Choroid plexus epithelial cell (primary cell): ENCODE data around the gene IGFBP5.

Source experiments
- DNase-seq: peaks from one replicate; pipeline ENCODE4 v3.0.0-alpha.2; 2010; ENCODE audit warnings: low read depth
- H3K4me3 ChIP-seq: 2 replicates; pipeline ENCODE4 v1.5.1; 2011; ENCODE audit warnings: low read depth, mild to moderate bottlenecking, control low read depth, low read length, moderate library complexity
- TF ChIP-seq, protein P1 (sequence below): conservative IDR thresholded peaks from 2 replicates; pipeline ENCODE4 v1.5.1; 2011; ENCODE audit warnings: low read depth, mild to moderate bottlenecking, control low read depth, inconsistent platforms, low read length, moderate library complexity

IGFBP5 gene

DNA sequence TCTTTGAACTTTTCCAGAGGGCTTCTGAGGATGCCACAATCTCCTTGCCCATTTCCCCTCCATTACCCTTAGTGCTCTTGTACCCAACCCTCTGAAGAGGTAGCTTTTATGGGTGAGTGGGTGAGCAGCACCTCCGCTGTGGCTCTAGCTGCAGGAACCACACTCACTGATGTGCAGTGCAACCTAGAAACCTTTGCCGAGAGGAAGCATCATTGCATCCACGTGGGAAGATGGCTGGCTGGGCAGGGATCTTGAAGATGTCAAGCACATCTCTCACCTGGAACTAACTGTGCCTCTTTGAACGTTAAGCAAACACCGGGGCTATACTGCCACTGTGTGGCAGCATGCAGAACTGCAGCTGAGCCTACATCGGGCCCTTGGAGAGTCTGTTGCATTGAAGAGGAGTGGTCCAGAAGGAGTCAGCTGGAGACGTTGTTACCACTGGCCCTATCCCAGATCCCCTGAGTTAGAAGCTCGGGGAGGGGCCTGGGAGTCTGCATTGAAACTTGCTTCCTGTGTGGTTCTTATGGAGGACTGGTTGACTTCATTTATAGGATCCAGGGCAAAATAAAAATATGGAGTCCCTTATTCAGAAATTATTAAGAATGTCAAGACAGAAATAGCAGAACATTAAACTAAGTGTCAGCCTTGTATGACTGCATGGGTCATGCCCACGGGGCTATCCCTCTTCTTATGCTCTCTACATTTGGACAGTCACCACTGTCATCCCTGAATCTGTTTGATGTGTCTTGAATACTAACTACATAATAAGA is 28.7 kb downstream of the IGFBP5 start:
- TF ChIP-seq, protein P1, sequence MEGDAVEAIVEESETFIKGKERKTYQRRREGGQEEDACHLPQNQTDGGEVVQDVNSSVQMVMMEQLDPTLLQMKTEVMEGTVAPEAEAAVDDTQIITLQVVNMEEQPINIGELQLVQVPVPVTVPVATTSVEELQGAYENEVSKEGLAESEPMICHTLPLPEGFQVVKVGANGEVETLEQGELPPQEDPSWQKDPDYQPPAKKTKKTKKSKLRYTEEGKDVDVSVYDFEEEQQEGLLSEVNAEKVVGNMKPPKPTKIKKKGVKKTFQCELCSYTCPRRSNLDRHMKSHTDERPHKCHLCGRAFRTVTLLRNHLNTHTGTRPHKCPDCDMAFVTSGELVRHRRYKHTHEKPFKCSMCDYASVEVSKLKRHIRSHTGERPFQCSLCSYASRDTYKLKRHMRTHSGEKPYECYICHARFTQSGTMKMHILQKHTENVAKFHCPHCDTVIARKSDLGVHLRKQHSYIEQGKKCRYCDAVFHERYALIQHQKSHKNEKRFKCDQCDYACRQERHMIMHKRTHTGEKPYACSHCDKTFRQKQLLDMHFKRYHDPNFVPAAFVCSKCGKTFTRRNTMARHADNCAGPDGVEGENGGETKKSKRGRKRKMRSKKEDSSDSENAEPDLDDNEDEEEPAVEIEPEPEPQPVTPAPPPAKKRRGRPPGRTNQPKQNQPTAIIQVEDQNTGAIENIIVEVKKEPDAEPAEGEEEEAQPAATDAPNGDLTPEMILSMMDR, result peak; percentile 100
- H3K4me3 ChIP-seq, result no peak overlapping the region
- DNase-seq, result peak; percentile 83

DNA sequence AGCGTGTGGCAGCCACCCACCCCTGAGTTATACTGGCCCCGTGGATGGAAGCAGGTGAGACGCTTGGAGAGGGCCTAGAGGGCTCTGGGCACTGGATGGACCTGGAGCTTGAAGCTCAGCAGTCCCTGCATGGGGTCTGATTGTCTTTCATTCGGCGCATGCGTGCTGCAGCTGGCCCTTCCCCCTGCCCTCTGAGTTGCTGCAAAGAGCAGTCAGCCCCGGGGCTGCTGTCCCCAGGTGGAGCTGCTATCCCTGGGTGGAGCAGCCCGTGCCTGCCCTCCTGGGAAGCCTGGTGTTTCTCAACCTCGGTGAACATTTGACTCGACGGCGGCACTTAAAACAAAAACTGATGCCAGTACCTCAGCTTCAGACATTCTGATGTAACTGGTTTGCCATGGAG is 29.6 kb downstream of the IGFBP5 start:
- no peak overlapping the region for H3K4me3 ChIP-seq
- TF ChIP-seq, protein P1, result no peak
- peak; percentile 65 for DNase-seq

DNA sequence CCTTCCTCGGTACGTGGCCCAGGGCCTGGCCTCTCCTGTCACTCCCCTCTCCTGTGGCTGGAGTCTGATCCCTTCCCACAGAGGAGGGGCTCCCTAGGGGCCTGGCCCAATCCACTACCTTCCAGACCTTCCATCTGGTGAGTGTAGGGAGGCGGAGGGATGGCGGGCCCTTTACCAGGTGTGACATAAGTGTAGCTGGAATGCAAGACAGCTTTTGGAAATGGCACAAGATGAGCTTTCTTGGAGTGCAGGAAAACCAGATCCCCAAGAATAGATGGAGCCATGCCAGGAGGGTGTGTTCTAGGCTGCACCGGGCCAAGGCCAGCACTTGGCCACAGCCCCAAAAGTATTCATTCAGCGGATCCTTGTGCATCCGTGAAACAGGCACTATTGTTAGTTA is 30.1 kb downstream of the IGFBP5 start:
- no peak overlapping the region for H3K4me3 ChIP-seq
- TF ChIP-seq, protein P1, result no peak

DNA sequence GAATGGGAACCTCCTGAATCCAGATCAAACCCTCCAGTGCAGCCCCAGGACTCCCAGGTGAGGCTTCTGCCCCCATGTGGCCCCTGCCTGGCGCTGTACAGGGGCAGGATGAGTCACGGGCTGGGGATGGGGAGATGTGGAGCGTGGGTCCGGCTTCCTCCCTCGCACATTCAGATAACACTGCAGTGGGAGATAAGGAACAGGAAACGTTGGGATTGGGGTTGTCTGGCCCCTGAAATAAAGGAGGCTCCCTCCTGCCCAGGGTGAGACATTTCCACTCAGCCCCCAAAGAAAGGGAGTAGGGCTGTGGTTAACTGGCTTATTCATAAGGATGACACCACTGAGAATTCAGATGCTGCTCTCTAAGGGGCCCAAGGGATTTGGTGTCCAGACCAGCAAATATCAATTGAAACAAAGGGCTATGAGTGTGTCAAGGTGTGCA is 30.7 kb downstream of the IGFBP5 start:
- TF ChIP-seq, protein P1, result peak; percentile 38
- no peak overlapping the region for H3K4me3 ChIP-seq
- peak; percentile 41 for DNase-seq

More for the DNA sequence above, 30.1 kb downstream of the IGFBP5 start:
- peak; percentile 37 for DNase-seq

DNA sequence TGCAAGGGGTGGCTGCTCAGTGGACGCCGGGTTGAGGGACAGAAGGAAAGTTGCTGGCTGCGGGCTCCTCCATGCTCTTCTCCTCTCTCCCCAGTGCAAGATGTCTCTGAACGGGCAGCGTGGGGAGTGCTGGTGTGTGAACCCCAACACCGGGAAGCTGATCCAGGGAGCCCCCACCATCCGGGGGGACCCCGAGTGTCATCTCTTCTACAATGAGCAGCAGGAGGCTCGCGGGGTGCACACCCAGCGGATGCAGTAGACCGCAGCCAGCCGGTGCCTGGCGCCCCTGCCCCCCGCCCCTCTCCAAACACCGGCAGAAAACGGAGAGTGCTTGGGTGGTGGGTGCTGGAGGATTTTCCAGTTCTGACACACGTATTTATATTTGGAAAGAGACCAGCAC is 31.5 kb downstream of the IGFBP5 start:
- DNase-seq, result no peak
- TF ChIP-seq, protein P1, result no peak
- no peak overlapping the region for H3K4me3 ChIP-seq

DNA sequence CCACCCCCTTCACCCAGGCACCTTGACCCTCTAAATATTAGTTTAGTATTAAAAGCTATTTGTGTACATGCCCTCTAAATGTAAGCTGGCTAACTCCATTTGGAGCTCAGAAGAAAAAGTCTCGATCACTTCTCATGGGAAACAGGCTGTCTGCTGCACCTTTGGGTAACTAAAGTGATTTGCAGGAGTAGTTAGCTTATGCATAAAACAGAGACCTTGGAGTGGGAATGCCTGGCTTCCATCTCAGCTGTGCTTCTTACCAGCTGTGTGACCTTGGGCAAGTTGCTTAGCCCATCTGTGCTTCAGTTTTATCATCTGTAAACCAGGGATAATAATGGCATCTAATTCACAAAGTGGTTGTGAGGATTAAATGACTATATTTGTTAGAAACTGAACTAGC is 32.2 kb downstream of the IGFBP5 start:
- TF ChIP-seq, protein P1, result no peak
- DNase-seq, result no peak
- H3K4me3 ChIP-seq, result no peak overlapping the region

DNA sequence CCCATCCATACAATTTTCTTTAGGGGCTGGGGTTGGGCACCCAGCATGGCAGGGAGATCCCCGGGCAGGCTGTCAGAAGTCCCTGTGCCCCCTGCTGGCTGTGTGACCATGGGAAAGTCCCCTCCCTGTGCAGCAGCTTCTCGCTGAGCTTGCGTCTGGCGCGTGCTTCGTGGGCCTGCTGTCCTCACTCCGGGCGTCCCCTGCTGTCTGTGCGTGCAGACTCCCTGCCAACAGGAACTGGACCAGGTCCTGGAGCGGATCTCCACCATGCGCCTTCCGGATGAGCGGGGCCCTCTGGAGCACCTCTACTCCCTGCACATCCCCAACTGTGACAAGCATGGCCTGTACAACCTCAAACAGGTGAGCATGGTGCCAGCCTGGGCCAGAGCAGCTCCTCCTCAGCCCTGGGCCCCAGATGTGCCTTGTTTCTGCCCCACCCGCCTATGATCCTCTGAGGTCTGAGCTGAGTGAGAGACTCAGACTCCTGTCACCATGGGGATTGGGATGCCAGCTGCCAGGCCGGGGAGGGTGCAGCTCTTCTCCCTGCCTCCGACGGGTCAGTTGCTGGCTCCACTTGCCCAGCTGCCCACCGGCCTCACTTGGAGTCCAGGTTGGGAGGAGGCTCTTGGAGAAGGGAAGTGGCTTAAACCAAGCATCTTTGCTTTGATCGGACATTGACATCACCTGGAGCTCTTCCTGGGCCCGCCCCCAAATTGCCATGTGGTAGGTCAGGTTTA is 33.5 kb downstream of the IGFBP5 start:
- H3K4me3 ChIP-seq, result no peak overlapping the region
- TF ChIP-seq, protein P1, result peak; percentile 31
- DNase-seq, result no peak
